Epithelial cell of proximal tubule (primary cell): ENCODE measurements around the gene PRR5L. TPM values are rescaled to one million over a fixed set of nuclear protein-coding genes. Genes with fewer than 3 reads are reported as not detected.
"Not testable (repeated sequence)": the region's sequence is repeated elsewhere in the genome, so short reads cannot be mapped to it uniquely, and the experiment has no call there.

Source experiments
- DNase-seq: peaks from one replicate; pipeline ENCODE4 v3.0.0-alpha.2; 2011; ENCODE audit warnings: low read depth
- H3K4me3 ChIP-seq: 2 replicates; pipeline ENCODE4 v1.5.1; 2011; ENCODE audit warnings: low read depth, mild to moderate bottlenecking, low read length
- total RNA-seq: library from RNA; depleted of rRNA; stranded (reverse); fragments of >200 nt; gene quantifications from 2 replicates; pipeline ENCODE4 v1.2.3, GENCODE V29; 2015
- TF ChIP-seq, protein P1 (sequence below): conservative IDR thresholded peaks from 2 replicates; pipeline ENCODE4 v1.5.1; 2012; ENCODE audit warnings: low read depth, mild to moderate bottlenecking, low read length

The PRR5L gene
- total RNA-seq, 1 donor from 2014 or later: 5.9 TPM

DNA sequence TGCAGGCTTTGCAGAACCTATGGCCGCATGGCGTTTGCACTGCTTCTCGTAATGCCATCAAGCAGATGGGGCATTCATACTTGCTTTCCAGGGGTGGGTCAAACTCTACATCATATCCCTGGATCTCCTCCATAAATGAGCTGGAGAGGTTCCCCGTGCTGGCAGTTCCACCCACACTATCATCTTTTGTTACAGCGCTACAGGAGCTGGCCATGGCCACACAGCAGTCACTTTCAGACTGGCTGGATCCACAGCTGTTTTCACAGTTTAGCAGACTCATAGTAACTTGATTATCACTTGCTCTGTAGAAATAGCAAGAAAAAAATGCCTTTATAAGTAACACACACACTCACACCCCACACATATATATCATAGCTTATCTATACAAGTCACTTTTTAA, 205.1 kb downstream of the PRR5L start:
- no peak overlapping the region for H3K4me3 ChIP-seq
- TF ChIP-seq, protein P1, sequence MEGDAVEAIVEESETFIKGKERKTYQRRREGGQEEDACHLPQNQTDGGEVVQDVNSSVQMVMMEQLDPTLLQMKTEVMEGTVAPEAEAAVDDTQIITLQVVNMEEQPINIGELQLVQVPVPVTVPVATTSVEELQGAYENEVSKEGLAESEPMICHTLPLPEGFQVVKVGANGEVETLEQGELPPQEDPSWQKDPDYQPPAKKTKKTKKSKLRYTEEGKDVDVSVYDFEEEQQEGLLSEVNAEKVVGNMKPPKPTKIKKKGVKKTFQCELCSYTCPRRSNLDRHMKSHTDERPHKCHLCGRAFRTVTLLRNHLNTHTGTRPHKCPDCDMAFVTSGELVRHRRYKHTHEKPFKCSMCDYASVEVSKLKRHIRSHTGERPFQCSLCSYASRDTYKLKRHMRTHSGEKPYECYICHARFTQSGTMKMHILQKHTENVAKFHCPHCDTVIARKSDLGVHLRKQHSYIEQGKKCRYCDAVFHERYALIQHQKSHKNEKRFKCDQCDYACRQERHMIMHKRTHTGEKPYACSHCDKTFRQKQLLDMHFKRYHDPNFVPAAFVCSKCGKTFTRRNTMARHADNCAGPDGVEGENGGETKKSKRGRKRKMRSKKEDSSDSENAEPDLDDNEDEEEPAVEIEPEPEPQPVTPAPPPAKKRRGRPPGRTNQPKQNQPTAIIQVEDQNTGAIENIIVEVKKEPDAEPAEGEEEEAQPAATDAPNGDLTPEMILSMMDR: no peak
- DNase-seq: no peak

DNA sequence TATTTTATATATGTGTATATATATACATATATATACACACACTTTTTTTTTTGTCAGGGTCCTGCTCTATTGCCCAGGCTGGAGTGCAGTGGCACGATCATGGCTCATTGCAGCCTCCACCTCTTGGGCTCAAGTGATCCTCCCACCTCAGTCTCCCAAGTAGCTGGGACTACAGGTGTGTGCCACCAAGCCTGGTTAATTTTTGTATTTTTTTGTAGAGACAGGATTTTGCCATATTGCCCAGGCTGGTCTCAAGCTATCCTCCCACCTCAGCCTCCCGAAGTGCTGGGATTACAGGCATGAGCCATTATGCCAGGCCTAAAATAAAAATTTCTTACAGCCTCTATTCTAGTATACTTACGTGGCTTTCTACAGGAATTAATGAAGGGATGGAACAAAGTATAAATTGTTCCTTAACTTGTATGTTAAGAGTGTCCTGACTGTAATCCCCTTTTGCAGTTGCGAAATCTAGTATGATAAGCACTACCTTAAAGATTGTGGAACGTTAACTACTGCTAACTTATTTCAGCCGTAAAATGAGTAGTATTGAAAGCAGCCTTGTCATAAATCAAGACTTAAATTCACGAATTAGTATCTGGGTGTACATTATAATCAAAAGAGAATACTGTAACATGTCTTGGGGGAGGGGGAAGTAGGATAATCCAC, 211.9 kb downstream of the PRR5L start:
- H3K4me3 ChIP-seq: peak overlapping the region; percentile 78
- no peak for DNase-seq
- TF ChIP-seq, protein P1: no peak

DNA sequence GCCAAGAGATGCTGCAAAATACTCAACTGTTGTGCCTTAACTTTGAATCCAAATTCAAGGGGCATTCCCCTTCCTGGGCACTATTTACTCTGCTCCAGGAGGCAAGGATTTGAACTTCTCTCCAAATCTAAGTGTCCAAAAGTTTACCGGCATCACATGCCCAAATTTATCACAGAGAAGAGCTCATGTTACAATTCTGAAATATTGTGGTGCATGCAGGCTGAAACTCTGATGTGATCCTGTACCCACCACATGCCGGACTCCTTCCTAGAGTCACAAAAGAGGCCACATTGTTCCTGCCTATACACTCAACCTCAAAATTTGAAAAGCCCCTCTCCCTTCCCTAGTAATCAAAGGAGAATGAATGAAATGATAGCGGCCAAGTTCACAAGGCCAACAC, 212.7 kb downstream of the PRR5L start:
- no peak for DNase-seq
- peak overlapping the region; percentile 78 for H3K4me3 ChIP-seq
- TF ChIP-seq, protein P1: no peak

DNA sequence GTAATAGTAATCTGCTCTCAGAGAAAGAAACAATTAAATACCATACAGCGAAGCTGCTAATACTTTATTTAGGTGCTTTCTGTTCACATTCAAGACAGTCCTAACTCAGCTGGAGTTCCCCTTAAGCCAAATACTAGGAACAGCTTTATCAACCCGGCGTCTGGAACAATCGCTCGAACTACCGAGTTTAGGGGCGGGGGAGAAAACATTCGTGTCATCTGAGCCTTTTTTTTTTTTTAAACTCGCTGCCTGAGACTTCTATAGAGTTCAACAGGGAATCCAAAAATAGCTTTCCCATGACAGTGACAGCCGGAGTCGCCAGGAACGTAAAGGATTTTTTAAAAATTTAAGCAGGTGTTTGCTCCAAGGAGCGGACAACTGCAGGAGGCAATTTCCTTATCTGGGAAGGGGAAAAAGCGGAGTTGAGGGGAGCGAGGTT, 213.1 kb downstream of the PRR5L start:
- no peak for DNase-seq
- TF ChIP-seq, protein P1: no peak
- H3K4me3 ChIP-seq: peak overlapping the region; percentile 78

DNA sequence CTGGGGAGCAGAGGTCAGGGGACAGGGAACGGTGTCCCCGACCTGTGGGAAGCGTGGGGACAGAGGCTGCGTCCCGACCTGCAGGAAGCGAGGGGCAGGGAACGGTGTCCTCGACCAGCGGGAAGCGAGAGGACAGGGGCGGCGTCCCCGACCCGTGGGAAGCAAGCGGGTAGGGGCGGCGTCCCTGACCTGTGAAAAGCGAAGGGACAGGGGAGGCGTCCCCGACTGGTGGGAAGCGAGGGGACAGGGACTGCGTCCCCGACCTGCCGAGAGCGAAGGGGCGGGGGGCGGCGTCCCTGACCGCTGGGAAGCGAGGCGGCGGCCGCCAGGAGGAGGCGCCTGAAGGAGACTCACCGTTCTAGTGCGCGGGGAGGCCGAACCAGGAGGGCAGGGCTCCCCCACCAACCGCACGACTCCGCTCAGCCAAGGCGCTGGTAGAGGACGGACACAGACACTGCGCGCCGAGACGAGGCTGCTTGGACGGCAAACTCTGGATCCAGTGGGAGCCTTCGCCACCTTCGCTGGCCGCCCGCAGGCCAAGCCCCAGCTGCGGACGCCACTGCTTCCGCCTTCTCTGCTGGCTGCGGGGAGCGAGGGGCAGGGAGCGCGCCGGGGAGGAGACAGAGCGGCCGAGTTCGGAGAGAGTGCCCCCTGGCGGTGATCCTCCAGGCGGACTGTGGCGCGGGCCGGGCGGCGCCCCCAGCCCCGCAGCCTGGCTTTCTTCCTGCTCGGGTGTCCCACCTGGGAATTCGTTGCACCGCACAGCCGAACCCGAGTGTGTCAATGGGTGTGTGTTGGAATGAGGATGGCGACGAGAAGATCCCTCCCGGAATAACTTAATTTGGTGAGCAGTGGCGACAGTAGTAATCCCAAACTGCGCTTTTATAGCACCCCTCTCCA, 213.9 kb downstream of the PRR5L start, which contains the start of gene TRAF6:
TSS of gene TRAF6 (minus strand) at position 579 of the 900 bp plus-strand sequence. CDS start 8,757 bp downstream, outside the sequence.
- no peak for DNase-seq
- peak within 1 kb of the TSS; percentile 78 for H3K4me3 ChIP-seq
- TF ChIP-seq, protein P1: peak; percentile 73

DNA sequence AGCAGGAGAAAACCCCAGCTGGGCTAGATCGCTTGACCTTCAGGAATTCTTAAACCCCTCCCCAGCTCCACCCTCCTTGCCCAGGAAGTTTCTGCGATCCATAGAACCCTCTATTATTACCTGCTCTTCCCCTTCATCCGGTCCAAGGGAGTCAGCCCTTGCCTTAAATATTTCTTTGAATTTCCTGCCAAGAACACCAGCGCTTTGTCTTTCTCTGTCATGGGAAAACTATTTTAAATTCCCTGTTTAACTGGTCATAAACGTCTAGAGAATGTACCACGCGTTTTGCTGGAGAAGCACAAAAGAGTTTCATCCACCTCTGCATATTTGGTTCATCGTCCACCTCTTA, 214.5 kb downstream of the PRR5L start:
- TF ChIP-seq, protein P1: no peak
- DNase-seq: no peak
- peak overlapping the region; percentile 78 for H3K4me3 ChIP-seq

DNA sequence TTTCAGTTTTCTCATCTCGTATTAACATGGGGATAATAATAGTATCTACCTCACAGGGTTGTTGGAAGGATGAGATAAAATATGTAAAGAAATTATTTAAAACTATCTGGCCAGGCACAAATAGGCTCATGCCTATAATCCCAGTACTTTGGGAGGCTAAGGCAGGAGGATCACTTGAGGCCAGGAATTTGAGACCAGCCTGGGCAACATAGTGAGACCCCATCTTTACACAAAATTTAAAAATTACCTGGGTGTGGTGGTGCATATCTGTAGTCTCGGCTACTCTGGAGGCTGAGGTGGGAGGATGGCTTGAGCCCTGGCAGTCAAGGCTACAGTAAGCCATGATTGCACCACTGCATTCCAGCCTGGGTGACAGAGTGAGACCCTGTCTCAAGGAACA, 215.0 kb downstream of the PRR5L start:
- not testable (repeated sequence) for DNase-seq
- peak overlapping the region; percentile 78 for H3K4me3 ChIP-seq
